ENCODE data around the gene VIPR2.

VIPR2 gene

GRCh38 chr7:159027789-159028507 lies 116.7 kb downstream of the VIPR2 start:
- DNase-seq (ENCODE audit: low read depth in 2 of 2), result no peak

GRCh38 chr7:159027056-159027788 lies 117.4 kb downstream of the VIPR2 start:
- DNase-seq (ENCODE audit: low read depth in 2 of 2), result no peak

GRCh38 chr7:159026271-159027055 lies 118.2 kb downstream of the VIPR2 start:
- no peak for DNase-seq (ENCODE audit: low read depth in 2 of 2)

DNA sequence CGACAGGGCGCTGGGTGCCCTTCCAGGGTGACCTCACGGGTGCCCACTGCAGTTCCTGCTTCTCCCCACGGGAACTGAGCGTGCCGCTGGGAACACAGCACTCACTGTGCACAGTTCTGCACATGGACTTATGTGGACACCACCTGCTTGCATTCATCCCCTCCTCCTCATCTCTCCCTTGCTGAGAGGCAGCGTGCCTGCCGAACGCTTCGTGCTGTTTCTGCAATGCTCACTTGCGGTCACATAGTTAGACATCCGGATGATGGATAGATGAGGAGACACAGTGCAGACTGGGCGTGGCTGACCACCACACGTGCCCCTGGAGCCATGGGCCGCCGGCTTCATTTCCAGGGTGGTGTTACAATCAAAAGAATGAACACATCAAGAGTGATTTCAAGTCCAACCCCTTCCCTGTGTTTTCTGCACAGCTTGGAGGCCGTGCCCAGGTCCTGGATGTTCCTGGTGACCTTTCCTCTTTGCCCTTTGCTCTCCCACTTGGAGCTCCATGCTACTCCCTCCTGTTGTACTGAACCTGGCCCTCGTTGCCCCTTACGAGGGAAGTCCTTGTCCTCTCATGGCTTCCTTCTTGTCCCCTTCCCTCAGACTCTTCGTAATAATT lies 119.4 kb downstream of the VIPR2 start:
- DNase-seq (ENCODE audit: low read depth in 2 of 2), result no peak

- DNase-seq (ENCODE audit: low read depth in 2 of 2), result no peak
Observed at GRCh38 chr7:159024280-159024951, 120.3 kb downstream of the VIPR2 start.

DNA sequence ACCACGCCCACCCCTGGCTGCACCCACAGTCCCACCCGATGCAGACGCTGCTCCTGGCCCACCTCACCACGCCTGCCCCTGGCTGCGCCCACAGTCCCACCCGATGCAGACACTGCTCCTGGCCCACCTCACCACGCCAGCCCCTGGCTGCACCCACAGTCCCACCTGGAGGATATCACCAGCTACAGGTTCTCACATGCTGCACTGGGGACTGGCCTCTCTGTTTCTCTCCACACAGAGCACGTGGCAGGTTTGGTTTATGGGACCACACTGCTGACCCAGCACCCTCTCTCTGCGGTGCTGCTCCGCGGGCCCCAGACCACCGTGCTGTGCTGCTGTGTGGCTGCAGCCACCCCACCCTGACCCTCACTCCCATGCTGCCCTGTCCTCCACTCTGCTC lies 120.9 kb downstream of the VIPR2 start:
- DNase-seq (ENCODE audit: low read depth in 2 of 2), result no peak

- no peak for DNase-seq (ENCODE audit: low read depth in 2 of 2)
Observed at GRCh38 chr7:159023206-159023605, 121.5 kb downstream of the VIPR2 start.

- no peak for DNase-seq (ENCODE audit: low read depth in 2 of 2)
Observed at GRCh38 chr7:159022238-159022993, 122.3 kb downstream of the VIPR2 start.

DNA sequence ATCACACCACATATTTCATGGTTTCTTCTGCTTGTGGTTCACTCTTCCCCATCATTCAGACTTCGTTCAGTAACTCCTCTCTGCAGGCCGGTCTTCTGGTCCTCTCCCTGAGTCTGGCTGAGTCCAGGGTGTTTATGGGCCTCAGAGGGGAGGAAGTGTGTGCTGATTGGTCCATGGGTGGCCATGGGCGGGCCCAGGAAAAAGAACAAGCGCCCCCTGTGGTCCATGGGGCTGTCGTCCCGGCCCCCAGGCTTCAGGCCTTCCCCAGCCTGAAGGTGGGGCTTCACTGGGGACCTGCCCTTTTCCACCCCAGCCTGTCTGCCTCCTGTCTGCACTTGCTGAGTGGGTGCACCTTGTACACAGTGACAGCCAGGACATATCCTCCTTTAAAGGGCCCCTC lies 123.7 kb downstream of the VIPR2 start:
- DNase-seq (ENCODE audit: low read depth in 2 of 2), result no peak

DNA sequence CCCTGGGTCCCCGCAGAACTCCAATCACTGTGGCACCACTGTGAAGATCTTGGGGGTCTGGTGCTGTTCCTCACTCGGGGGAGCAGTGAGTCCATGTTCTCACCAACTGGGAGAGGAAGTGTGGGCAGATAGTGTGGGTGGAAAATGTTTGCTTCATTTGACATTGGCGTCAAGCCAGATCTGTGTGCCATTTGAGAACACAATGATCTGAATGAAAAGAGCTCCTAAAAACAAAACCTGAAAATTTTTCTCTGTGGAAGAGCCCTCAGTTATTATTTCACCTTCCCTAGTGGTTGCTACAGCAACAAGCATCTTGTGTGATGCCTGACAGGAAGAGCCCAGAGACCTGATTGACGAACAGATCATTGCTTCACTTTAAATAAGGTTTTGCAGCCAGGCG lies 125.6 kb downstream of the VIPR2 start:
- DNase-seq (ENCODE audit: low read depth in 2 of 2), result no peak

GRCh38 chr7:159017741-159018140 lies 126.9 kb downstream of the VIPR2 start:
- no peak for DNase-seq (ENCODE audit: low read depth in 2 of 2)

DNA sequence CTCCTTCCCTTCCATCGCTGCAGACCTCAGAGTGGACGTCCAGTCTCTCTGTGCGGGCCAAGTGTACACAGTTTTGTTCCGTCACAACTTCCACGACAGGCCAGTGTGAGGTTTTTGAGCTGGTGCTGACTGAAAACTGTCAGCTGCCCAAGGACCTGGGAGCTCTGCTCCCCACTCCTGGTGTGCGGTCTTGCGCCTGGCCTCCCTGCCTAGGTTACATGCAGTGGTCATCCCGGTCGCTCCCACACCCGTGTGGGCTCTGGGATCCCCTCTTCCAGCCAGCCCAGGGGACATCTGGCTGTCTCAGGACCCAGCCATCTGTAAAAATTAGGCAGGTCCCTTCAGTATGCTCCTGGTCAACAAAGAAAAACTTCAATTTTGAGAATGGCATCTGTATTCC lies 127.5 kb downstream of the VIPR2 start:
- no peak for DNase-seq (ENCODE audit: low read depth in 2 of 2)

- no peak for DNase-seq (ENCODE audit: low read depth in 2 of 2)
Observed at GRCh38 chr7:159016591-159016990, 128.1 kb downstream of the VIPR2 start.

DNA sequence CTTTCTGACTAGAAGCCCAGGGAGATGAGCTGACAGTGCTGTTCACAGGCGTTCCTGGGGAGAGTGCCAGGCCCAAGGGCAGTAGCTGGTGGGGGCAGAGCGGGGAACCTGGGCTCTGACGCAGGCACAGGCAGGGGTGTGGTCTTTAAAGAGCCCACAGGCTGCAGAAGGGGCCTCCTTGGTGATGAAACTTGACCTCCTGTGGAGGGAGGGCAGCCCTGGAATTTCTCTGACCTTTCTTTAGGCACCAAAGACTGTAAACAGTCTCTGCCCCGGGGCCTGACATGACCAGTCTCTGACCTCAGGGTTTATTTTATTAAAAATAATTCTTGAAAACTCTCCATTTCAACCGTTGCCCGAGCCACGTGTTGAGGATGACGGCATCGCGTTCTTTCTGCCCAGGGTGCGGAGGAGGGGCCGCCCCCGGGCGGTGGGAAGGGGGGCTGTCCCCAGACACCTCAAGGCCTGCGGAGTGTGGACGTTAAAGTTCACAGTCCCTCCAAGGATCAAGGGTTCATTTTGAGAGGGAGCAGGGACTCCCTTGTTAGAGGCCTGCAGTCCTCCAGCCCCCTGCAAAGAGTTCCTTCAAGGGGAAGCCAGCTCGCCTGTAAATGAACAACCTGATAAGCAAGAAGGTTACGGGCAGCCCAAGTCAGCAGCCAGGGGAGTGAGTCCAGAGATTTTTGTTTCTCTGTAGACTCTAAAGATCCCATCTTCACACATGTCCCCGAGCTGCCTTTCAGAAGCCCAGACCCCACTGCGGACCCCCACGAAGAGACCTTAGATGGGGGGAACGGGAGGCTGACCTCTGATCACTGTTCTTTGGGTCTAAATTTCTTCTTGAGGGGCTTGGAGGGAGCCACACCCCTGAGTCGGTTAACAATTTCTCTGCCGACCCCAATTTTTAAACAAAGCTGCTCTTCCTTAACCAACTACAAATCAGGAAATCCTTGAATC lies 128.9 kb downstream of the VIPR2 start:
- DNase-seq (ENCODE audit: low read depth in 2 of 2), result no peak

DNA sequence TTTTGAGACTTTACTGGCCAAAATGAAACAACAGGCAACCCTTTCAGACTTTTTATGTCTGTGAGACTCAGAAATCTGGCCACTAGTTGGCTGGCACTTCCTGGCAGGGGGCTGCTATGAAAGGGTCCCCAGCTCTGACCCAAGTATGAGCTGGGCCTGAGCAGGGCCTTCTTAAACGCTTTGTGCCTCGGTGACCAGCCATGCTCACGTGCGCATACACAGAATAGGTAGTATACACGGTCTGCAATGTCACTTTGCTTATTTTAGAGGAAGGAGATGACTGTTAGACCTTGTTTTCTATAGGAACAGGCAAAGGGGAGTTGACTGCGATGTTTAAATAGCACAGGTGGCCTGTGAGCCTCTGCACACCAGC lies 129.6 kb downstream of the VIPR2 start:
- no peak for DNase-seq (ENCODE audit: low read depth in 2 of 2)

GRCh38 chr7:159014297-159015062 lies 130.2 kb downstream of the VIPR2 start:
- DNase-seq (ENCODE audit: low read depth in 2 of 2), result no peak

- DNase-seq (ENCODE audit: low read depth in 2 of 2), result no peak
Observed at GRCh38 chr7:159013825-159014289, 130.8 kb downstream of the VIPR2 start.

DNA sequence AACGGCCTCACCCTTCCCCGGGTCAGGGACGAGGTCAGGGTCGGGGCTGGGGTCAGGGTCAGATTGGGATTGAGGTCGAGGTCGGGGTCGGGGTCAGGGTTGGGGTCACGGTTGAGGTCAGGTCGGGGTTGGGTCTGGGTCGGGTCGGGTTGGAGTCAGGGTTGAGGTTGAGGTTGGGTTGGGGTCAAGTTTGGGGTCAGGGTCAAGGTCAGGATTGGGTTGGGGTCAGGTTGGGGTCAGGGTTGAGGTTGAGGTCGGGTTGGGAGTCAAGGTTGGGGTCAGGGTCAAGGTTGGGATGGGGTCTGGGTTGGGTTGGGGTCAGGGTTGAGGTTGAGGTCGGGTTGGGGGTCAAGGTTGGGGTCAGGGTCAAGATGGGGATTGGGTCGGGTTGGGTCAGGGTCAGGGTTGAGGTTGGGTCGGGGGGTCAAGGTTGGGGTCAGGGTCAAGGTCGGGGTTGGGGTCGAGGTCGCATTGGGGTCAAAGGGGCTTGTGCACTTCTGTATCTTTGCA lies 131.4 kb downstream of the VIPR2 start:
- DNase-seq (ENCODE audit: low read depth in 2 of 2), result no peak
